WERI-Rb-1 (cell line): ENCODE measurements around the gene ROBO2.
A peak's percentile ranks its signal among the peaks of the same experiment; 100 is the strongest.

Experiments
- DNase-seq: peaks from one replicate; pipeline ENCODE4 v3.0.0-alpha.2; 2020
- H3K27ac ChIP-seq: fragments of 250-450 bp; sonication (Bioruptor Pico); 2 replicates; pipeline ENCODE4 v1.5.1; 2020; ENCODE audit warnings: mild to moderate bottlenecking, moderate library complexity
- H3K27me3 ChIP-seq: fragments of 250-450 bp; sonication (Bioruptor Pico); 2 replicates; pipeline ENCODE4 v1.5.1; 2021; ENCODE audit warnings: mild to moderate bottlenecking, low read depth, moderate library complexity; ENCODE audit not compliant: insufficient read depth, severe bottlenecking
- H3K36me3 ChIP-seq: fragments of 250-450 bp; sonication (Bioruptor Pico); 2 replicates; pipeline ENCODE4 v1.5.1; 2020; ENCODE audit warnings: mild to moderate bottlenecking, moderate library complexity
- H3K4me3 ChIP-seq: 2 replicates; pipeline ENCODE4 v1.5.1; 2011; ENCODE audit warnings: low read depth, mild to moderate bottlenecking, control low read depth, low read length
- H3K9me3 ChIP-seq: fragments of 250-450 bp; sonication (Bioruptor Pico); 2 replicates; pipeline ENCODE4 v1.5.1; 2021; ENCODE audit warnings: mild to moderate bottlenecking, moderate library complexity; ENCODE audit not compliant: severe bottlenecking
- TF ChIP-seq, protein P1 (sequence below): IDR thresholded peaks from 2 replicates; pipeline ENCODE4 v1.5.1; 2011; ENCODE audit warnings: low read depth, mild to moderate bottlenecking, control low read depth, inconsistent platforms, low read length

Gene ROBO2

DNA sequence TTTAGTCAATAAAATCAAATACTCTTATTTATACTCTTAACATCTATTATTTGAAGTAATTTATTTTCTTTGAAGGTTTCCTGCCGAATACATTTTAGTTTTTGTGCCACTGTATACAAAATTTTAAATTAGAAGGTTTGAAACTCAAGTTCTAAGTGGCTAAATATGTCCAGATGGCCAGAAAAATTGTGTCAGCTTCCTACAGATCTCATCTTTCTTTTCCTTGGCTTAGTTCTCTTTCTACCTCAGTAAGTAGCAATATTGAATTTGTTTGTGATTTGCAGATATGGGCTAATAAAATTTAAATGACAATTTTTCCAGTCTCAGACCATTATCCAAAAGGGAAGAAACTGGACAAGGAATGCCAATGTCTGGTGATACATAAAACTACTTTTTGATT lies 452.1 kb downstream of the ROBO2 start:
- Histone ChIP-seq H3K4me3 (no peak overlapping the region), H3K9me3 (no peaks in the 10 kb centered on the region), H3K27ac (no peak overlapping the region), H3K36me3 (peaks cover 13% of the 10 kb centered on the region), H3K27me3 (no peaks in the 10 kb centered on the region)
- TF ChIP-seq, protein P1, sequence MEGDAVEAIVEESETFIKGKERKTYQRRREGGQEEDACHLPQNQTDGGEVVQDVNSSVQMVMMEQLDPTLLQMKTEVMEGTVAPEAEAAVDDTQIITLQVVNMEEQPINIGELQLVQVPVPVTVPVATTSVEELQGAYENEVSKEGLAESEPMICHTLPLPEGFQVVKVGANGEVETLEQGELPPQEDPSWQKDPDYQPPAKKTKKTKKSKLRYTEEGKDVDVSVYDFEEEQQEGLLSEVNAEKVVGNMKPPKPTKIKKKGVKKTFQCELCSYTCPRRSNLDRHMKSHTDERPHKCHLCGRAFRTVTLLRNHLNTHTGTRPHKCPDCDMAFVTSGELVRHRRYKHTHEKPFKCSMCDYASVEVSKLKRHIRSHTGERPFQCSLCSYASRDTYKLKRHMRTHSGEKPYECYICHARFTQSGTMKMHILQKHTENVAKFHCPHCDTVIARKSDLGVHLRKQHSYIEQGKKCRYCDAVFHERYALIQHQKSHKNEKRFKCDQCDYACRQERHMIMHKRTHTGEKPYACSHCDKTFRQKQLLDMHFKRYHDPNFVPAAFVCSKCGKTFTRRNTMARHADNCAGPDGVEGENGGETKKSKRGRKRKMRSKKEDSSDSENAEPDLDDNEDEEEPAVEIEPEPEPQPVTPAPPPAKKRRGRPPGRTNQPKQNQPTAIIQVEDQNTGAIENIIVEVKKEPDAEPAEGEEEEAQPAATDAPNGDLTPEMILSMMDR, result no peak
- no peak for DNase-seq

DNA sequence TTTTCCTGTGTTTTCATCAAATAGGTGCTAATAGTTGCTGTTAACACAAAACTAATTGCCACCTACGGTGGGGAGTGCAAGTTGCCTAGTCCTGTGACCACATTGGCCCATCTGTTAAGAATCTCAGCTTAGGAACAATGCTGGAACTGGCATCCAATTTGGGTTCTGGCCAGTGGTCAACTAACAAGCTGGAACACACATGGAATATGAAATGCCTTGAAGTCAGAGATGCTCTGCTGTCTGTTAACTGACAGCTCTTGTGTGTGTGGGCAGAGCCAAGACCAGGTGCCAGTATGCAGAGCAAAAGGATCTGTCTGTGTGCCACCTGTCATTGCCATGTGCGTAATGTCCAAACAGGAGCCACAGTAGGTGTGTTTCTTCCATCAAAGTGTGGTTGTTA lies 460.8 kb downstream of the ROBO2 start:
- DNase-seq, result no peak
- Histone ChIP-seq H3K27ac (no peak overlapping the region), H3K36me3 (peaks cover 3% of the 10 kb centered on the region), H3K4me3 (no peak overlapping the region), H3K27me3 (no peaks in the 10 kb centered on the region), H3K9me3 (no peaks in the 10 kb centered on the region)
- TF ChIP-seq, protein P1, result no peak

DNA sequence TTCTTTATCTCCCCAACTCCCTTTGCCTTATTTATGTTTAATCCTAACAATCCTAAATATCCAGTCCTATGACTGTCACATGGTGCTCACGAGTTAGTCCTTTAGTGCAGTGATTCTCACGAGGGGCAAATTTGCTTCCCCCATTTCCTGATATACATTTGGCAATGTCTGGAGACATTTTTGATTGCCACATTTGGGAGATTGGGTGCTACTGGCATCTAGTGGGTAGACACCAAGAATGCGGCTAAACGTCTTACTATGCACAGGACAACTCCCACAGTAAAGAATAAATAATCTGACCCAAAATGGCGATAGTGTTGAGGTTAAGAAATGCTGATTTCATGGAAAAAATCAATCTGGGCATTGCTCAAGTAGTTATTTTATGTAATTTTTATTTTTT lies 466.5 kb downstream of the ROBO2 start:
- Histone ChIP-seq H3K4me3 (no peak overlapping the region), H3K36me3 (no peaks in the 10 kb centered on the region), H3K27ac (no peak overlapping the region), H3K27me3 (no peaks in the 10 kb centered on the region), H3K9me3 (no peaks in the 10 kb centered on the region)
- DNase-seq, result peak; percentile 9
- TF ChIP-seq, protein P1, result 0 out of 2 replicates have a peak, but pooled peaks have one; percentile 10

DNA sequence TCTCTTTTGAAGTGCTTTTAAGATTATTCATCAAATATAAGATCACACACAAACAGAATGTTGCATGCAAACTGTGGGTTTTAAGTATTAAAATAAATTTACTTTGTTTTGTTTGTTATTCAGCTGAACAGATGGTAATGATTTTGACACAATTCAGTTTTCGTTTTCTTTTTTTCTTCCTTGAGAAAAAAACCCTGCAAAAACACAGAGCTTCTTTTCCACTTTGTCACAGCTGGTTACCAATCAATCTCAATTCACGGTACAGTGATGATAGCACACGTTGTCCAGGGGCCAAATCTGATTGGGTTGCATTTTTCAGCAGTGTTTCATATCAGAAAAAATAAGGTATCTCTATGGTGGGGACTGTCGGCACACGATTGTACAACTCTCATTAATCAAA lies 473.6 kb downstream of the ROBO2 start:
- no peak for DNase-seq
- Histone ChIP-seq H3K36me3 (no peaks in the 10 kb centered on the region), H3K4me3 (no peak overlapping the region), H3K27ac (no peak overlapping the region), H3K27me3 (no peaks in the 10 kb centered on the region), H3K9me3 (no peaks in the 10 kb centered on the region)
- TF ChIP-seq, protein P1, result no peak

DNA sequence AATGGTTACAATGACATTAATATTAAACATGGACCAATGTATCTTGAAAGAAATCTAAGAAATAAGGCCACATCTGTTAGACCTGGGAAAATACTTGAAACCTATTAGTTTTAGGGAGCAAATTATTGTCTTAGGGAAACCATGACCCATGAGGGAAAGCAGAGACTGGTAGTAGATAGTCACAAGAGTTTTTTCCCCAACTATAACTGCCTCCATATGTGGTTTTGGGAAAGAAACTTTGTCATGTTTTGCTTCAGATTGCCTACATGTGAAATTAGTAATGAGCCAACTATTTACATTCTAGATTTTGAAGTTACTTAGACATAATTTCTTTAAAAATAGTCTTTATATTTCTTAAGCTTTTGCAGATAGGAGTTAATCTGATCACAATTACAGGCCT lies 474.9 kb downstream of the ROBO2 start:
- H3K9me3 ChIP-seq, result no peaks in the 10 kb centered on the region
- no peak overlapping the region for H3K4me3 ChIP-seq
- no peaks in the 10 kb centered on the region for H3K27me3 ChIP-seq
- TF ChIP-seq, protein P1, result no peak
- no peak for DNase-seq
- H3K36me3 ChIP-seq, result no peaks in the 10 kb centered on the region
- H3K27ac ChIP-seq, result no peak overlapping the region

DNA sequence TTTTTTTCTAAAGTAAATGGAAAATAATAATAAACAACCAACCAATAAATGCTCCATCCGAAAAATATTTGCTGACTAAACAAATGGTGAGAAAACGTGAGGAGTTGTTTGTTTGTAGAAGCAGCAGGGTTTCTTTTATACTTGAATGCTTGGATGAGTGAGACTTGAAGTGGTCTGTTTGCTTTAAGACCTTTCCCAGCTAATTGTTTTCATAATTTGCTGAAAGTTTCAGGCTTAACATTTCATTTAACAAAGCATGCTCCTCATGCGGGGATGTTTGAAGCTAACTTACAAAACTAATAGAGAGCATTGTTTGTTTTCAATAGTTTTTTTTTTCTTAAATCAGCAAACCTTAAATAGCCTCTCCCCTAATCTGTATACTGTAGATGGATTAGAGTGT lies 484.6 kb downstream of the ROBO2 start:
- no peaks in the 10 kb centered on the region for H3K9me3 ChIP-seq
- DNase-seq, result no peak

More for the DNA sequence above, 484.6 kb downstream of the ROBO2 start:
- no peaks in the 10 kb centered on the region for H3K36me3 ChIP-seq
- TF ChIP-seq, protein P1, result no peak
- H3K27ac ChIP-seq, result no peak overlapping the region
- no peaks in the 10 kb centered on the region for H3K27me3 ChIP-seq
- no peak overlapping the region for H3K4me3 ChIP-seq
